Naive thymus-derived CD4-positive, alpha-beta T cell (primary cell): ENCODE data around the gene IPCEF1. TPM values are rescaled to one million over a fixed set of nuclear protein-coding genes. Genes with fewer than 3 reads are reported as not detected.

Source experiments
- ATAC-seq: fragments of 150-1000 bp; cut with Tn5 transposase; 2 replicates; pipeline ENCODE4 v1.10.0; 2021; ENCODE audit warnings: mild to moderate bottlenecking, moderate library complexity
- CTCF ChIA-PET: fragments of 350-600 bp; sonication (Branson Sonifier 250); formaldehyde crosslinking; loops from one replicate; lab custom pipeline; 2021; ENCODE audit warnings: antibody characterized with exemption; lab: Charles Lee
- POLR2A ChIA-PET: fragments of 350-600 bp; sonication (Branson Sonifier 250); formaldehyde crosslinking; loops from one replicate; lab custom pipeline; 2021; ENCODE audit warnings: antibody characterized with exemption, inconsistent platforms; lab: Charles Lee
- DNase-seq, 9 donors: peaks; one replicate each; pipeline versions ENCODE4 v3.0.0 to v3.0.0-alpha.2; 2020 to 2022; ENCODE audit warnings: mixed read lengths in 1 of 9
- H3K27ac ChIP-seq: one replicate; pipeline ENCODE4 v1.7.0; 2013; ENCODE audit warnings: mild to moderate bottlenecking, low read depth, low read length, moderate library complexity
- H3K27me3 ChIP-seq, 2 donors: one replicate each; pipeline ENCODE4 v1.7.0; 2013; ENCODE audit warnings: low read length in 2 of 2, mild to moderate bottlenecking in 2 of 2, moderate library complexity in 2 of 2; ENCODE audit not compliant: control insufficient read depth in 2 of 2, insufficient read depth in 2 of 2
- H3K36me3 ChIP-seq, 3 experiments: 1 replicate in 2 of 3; 2 replicates in 1 of 3; pipeline ENCODE4 v1.7.0; 2013; ENCODE audit warnings: low read length in 3 of 3, mild to moderate bottlenecking in 3 of 3, moderate library complexity in 1 of 3; ENCODE audit not compliant: insufficient read depth in 3 of 3, control insufficient read depth in 2 of 3
- H3K4me1 ChIP-seq, 2 donors: one replicate each; pipeline ENCODE4 v1.7.0; 2013; ENCODE audit warnings: low read length in 2 of 2, mild to moderate bottlenecking in 2 of 2, moderate library complexity in 1 of 2; ENCODE audit not compliant: control insufficient read depth in 2 of 2, insufficient read depth in 2 of 2
- H3K4me3 ChIP-seq: 2 replicates; pipeline ENCODE4 v1.7.0; 2013; ENCODE audit warnings: mild to moderate bottlenecking, low read length
- H3K9me3 ChIP-seq, 3 experiments: 1 replicate in 2 of 3; 2 replicates in 1 of 3; pipeline ENCODE4 v1.7.0; 2013; ENCODE audit warnings: low read length in 3 of 3; ENCODE audit not compliant: control insufficient read depth in 2 of 3
- H3K27ac Mint-ChIP-seq, 9 donors: one replicate each; pipeline ENCODE4 v1.8.0; 2020 to 2022; ENCODE audit warnings: mixed read lengths in 9 of 9, mild to moderate bottlenecking in 8 of 9, moderate library complexity in 5 of 9, inconsistent platforms in 2 of 9
- H3K27me3 Mint-ChIP-seq, 5 donors: one replicate each; pipeline ENCODE4 v1.8.0; 2021 to 2022; ENCODE audit warnings: mixed read lengths in 5 of 5, mild to moderate bottlenecking in 1 of 5
- H3K36me3 Mint-ChIP-seq, 5 donors: one replicate each; pipeline ENCODE4 v1.8.0; 2020 to 2022; ENCODE audit warnings: mixed read lengths in 5 of 5, mild to moderate bottlenecking in 3 of 5, inconsistent platforms in 1 of 5
- H3K4me1 Mint-ChIP-seq, 7 donors: one replicate each; pipeline ENCODE4 v1.8.0; 2020 to 2022; ENCODE audit warnings: mixed read lengths in 7 of 7, mild to moderate bottlenecking in 3 of 7, inconsistent platforms in 1 of 7
- H3K4me3 Mint-ChIP-seq, 10 donors: one replicate each; pipeline ENCODE4 v1.8.0; 2020 to 2022; ENCODE audit warnings: mild to moderate bottlenecking in 10 of 10, mixed read lengths in 10 of 10, moderate library complexity in 6 of 10, inconsistent platforms in 2 of 10
- H3K9me3 Mint-ChIP-seq, 11 donors: one replicate each; pipeline ENCODE4 v1.8.0; 2020 to 2022; ENCODE audit warnings: mixed read lengths in 11 of 11, mild to moderate bottlenecking in 4 of 11, inconsistent platforms in 1 of 11, moderate library complexity in 1 of 11
- intact Hi-C, 2 donors: fragments of 100-400 bp; cut with micrococcal nuclease; formaldehyde crosslinking; loops; one replicate each; pipeline ENCODE4 v1.15.1; 2023
- polyA plus RNA-seq, 2 donors: library from polyadenylated mRNA; unstranded; fragments of 300-500 nt; fragmentation: Illumina TruSeq; gene quantifications; one replicate each; pipeline ENCODE4 v1.2.3, GENCODE V29; 2021
- total RNA-seq, 6 experiments: library from RNA in 5 of 6; stranded (reverse) in 5 of 6; gene quantifications; 1 replicate in 5 of 6; 2 replicates in 1 of 6; pipeline ENCODE4 v1.2.3 and lab custom pipeline; 2021 to 2026

Gene IPCEF1
- total and polyA plus RNA-seq, 7 experiments from 2014 or later: 12.0 to 122 (median 99.7) TPM

DNA sequence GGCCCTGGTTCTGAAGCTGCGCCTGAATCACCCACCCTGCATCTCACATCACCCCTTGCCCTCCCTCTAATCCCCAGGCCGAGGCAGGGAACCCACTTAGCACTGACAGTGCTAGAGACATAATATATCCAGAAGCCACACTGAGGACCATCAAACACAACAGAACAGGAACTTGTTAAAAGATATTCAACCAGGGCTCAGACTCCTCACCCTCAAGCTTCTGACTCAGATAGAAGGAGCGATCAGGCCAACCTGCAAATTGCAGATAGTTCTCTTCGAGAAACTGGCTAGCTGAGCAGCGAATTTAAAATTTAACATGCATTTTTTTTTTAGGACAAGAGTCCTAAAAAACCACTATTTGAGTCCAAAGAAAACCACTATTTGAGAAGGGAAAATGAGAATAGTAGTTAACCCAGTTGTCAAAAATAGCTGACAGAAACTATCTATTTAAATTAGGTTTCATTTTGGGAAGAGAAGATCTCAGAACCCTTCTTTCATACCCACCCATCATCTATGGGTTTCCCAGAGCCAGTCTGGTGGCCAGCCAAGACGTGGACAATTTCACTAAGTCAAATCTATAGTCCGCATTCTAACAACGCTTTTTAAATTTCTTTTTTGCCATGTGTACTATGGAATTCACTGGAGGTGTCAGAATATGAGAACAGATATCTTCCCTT is 222.0 kb downstream of the IPCEF1 start:
- ChIA-PET POLR2A (no interaction called here), CTCF (no interaction called here)
- Histone ChIP-seq H3K27me3 (no peaks in the 10 kb centered on the region), H3K27ac (no peak overlapping the region), H3K9me3 (no peaks in the 10 kb centered on the region), H3K4me3 (no peak overlapping the region), H3K4me1 (no peaks in the 10 kb centered on the region), H3K36me3 (no peaks in the 10 kb centered on the region)
- ATAC-seq (no peak), DNase-seq (no peak)
- H3K27me3 Mint-ChIP-seq: peaks cover 0 to 7% (median 4%) of the 10 kb centered on the region in 5 donors
- H3K9me3 Mint-ChIP-seq: no peaks in the 10 kb centered on the region
- no peak overlapping the region for H3K27ac Mint-ChIP-seq
- H3K4me3 Mint-ChIP-seq: no peak overlapping the region
- no peaks in the 10 kb centered on the region for H3K36me3 Mint-ChIP-seq
- intact Hi-C loops: no loop called here
- H3K4me1 Mint-ChIP-seq: peaks cover 0 to 3% (median 2%) of the 10 kb centered on the region in 7 donors

DNA sequence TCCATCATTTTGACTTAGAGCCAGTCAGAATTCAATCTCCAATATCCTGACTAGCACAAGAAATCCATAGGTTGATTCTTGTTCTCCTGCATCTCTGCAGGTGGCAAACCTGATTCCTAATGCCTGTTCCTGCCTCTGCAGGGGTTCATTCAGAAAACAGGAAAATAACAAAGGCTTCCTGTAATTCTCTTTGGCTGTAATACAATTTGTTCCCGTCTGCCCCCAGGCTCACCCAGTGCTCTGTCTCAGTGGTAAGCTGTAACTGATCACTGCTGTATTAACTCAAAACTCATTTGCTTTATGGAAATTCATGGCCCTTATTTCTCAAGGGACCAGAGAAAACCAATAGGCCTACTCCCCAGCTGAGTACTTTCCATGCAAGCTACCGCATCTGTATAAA is 228.9 kb downstream of the IPCEF1 start:
- H3K36me3 Mint-ChIP-seq: no peaks in the 10 kb centered on the region
- H3K27me3 Mint-ChIP-seq: peaks cover 0 to 19% (median 6%) of the 10 kb centered on the region in 5 donors
- H3K27ac Mint-ChIP-seq: no peak overlapping the region
- ChIA-PET CTCF (no interaction called here), POLR2A (no interaction called here)
- Histone ChIP-seq H3K36me3 (no peaks in the 10 kb centered on the region), H3K9me3 (no peaks in the 10 kb centered on the region), H3K4me3 (no peak overlapping the region), H3K27ac (no peak overlapping the region), H3K27me3 (no peaks in the 10 kb centered on the region), H3K4me1 (no peaks in the 10 kb centered on the region)
- intact Hi-C loops: no loop called here
- no peak overlapping the region for H3K4me3 Mint-ChIP-seq
- peaks cover 0 to 11% (median 5%) of the 10 kb centered on the region in 7 donors for H3K4me1 Mint-ChIP-seq
- ATAC-seq (no peak), DNase-seq (no peak)
- peaks cover 0 to 2% (median 0%) of the 10 kb centered on the region in 11 donors for H3K9me3 Mint-ChIP-seq

- intact Hi-C loops: no loop called here
- ChIA-PET CTCF (interaction anchor here (0.6 kb wide), 1 partner anchor 14 kb away, joined by 3 read pairs; no protein-coding TSS in a partner anchor), POLR2A (no interaction called here)
- peaks cover 0 to 5% (median 0%) of the 10 kb centered on the region in 11 donors for H3K9me3 Mint-ChIP-seq
- Histone ChIP-seq H3K27ac (no peak overlapping the region), H3K4me3 (no peak overlapping the region), H3K9me3 (no peaks in the 10 kb centered on the region), H3K4me1 (no peaks in the 10 kb centered on the region), H3K36me3 (no peaks in the 10 kb centered on the region), H3K27me3 (no peaks in the 10 kb centered on the region)
- DNase-seq: no peak
- H3K36me3 Mint-ChIP-seq: no peaks in the 10 kb centered on the region
- H3K4me1 Mint-ChIP-seq: peaks cover 0 to 11% (median 5%) of the 10 kb centered on the region in 7 donors
- no peak overlapping the region for H3K27ac Mint-ChIP-seq
- no peak overlapping the region for H3K4me3 Mint-ChIP-seq
- no peak for ATAC-seq
- peaks cover 0 to 22% (median 13%) of the 10 kb centered on the region in 5 donors for H3K27me3 Mint-ChIP-seq
These were observed 231.2 kb downstream of the IPCEF1 start for GRCh38 chr6:154125421-154125820.

GRCh38 chr6:154123155-154123956 is 233.2 kb downstream of the IPCEF1 start:
- DNase-seq (no peak), ATAC-seq (no peak)
- Mint-ChIP-seq H3K36me3 (no peaks in the 10 kb centered on the region), H3K27ac (no peak overlapping the region), H3K27me3 (peaks cover 0 to 22% (median 13%) of the 10 kb centered on the region in 5 donors), H3K4me3 (no peak overlapping the region), H3K4me1 (peaks cover 0 to 11% (median 5%) of the 10 kb centered on the region in 7 donors), H3K9me3 (peaks cover 0 to 5% (median 0%) of the 10 kb centered on the region in 11 donors)
- Histone ChIP-seq H3K27ac (no peak overlapping the region), H3K4me3 (no peak overlapping the region), H3K27me3 (no peaks in the 10 kb centered on the region), H3K36me3 (no peaks in the 10 kb centered on the region), H3K9me3 (no peaks in the 10 kb centered on the region), H3K4me1 (no peaks in the 10 kb centered on the region)
- intact Hi-C loops: no loop called here
- POLR2A ChIA-PET: no interaction called here
- CTCF ChIA-PET: no interaction called here

DNA sequence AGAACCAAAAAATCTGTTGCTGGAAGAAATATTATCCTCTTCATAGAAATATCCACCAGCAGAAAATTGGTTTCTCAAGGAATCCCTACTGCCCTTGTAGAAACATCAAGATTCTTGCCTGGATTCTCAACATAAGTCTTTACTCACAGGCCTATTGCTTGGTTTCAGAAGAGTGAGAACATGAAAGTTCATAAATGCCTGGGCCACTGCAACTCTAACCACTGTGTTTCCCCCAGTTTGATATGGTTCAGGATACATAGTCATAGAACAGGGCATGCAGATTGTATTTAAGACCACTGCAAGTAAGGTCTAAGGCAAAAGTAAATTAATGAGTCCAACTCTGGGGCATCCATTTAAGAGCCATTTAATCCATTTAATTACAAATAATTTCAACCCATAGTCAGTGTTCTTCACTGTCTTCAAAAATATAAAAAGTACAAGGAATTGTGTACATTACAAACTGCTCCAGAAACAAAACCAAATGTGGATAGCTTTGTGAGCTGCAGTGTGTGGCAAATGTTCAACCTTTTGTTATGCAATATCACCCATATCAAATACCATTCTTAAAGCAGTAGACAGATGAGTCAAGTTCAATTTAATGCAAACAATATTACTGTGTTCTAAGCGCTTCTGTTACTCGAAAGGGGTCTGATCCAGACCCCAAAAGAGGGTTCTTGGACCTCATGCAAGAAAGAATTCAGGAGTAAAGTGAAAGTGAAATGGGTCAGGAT is 234.2 kb downstream of the IPCEF1 start:
- H3K27me3 Mint-ChIP-seq: peaks cover 0 to 22% (median 13%) of the 10 kb centered on the region in 5 donors
- no peaks in the 10 kb centered on the region for H3K27me3 ChIP-seq
- no peak overlapping the region for H3K27ac Mint-ChIP-seq
- intact Hi-C loops: no loop called here
- no peak overlapping the region for H3K27ac ChIP-seq
- no peaks in the 10 kb centered on the region for H3K36me3 Mint-ChIP-seq
- H3K4me1 ChIP-seq: no peaks in the 10 kb centered on the region
- DNase-seq (no peak), ATAC-seq (no peak)
- no peak overlapping the region for H3K4me3 ChIP-seq
- no peaks in the 10 kb centered on the region for H3K36me3 ChIP-seq
- H3K9me3 ChIP-seq: no peaks in the 10 kb centered on the region
- CTCF ChIA-PET: no interaction called here
- H3K4me3 Mint-ChIP-seq: no peak overlapping the region
- peaks cover 0 to 11% (median 5%) of the 10 kb centered on the region in 7 donors for H3K4me1 Mint-ChIP-seq
- H3K9me3 Mint-ChIP-seq: peaks cover 0 to 5% (median 0%) of the 10 kb centered on the region in 11 donors
- POLR2A ChIA-PET: no interaction called here

DNA sequence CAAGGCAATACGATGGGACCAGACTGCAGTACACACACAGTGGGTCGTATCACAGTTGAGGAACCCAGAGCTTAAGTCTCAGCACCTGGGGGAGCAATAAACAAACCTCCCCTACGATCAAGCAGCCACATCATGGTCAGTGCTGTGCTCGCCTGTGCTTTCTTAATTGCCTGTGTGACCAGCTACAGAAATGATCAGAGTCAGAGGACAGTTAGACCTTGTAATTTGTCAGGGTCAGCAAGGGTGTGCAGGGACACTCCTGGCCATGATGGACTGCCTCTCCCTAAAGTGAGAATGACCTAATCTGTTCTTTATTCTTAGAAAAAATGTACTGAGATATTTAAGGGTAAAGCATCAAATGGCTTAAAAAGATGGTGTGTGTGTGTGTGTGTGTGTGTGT is 239.1 kb downstream of the IPCEF1 start:
- H3K36me3 ChIP-seq: no peaks in the 10 kb centered on the region
- no peak overlapping the region for H3K27ac ChIP-seq
- no peaks in the 10 kb centered on the region for H3K4me1 ChIP-seq
- DNase-seq (no peak), ATAC-seq (no peak)
- Mint-ChIP-seq H3K9me3 (peaks cover 0 to 4% (median 0%) of the 10 kb centered on the region in 11 donors), H3K4me1 (no peaks in the 10 kb centered on the region), H3K36me3 (no peaks in the 10 kb centered on the region), H3K4me3 (no peak overlapping the region), H3K27ac (no peak overlapping the region), H3K27me3 (peaks cover 0 to 31% (median 8%) of the 10 kb centered on the region in 5 donors)
- CTCF ChIA-PET: no interaction called here
- no peaks in the 10 kb centered on the region for H3K27me3 ChIP-seq
- no peaks in the 10 kb centered on the region for H3K9me3 ChIP-seq
- POLR2A ChIA-PET: no interaction called here
- intact Hi-C loops: no loop called here
- H3K4me3 ChIP-seq: no peak overlapping the region
